PC-3 (cell line): ENCODE measurements around the gene NADSYN1. TPM values are rescaled to one million over a fixed set of nuclear protein-coding genes. Genes with fewer than 3 reads are reported as not detected.

Experiments used
- ATAC-seq: fragments of 200-7000 bp; cut with Tn5 transposase; 2 replicates; pipeline ENCODE4 v1.9.1; 2020; ENCODE audit warnings: mild to moderate bottlenecking, moderate library complexity
- BruUV-seq: library from RNA; stranded (reverse); fragments of 400-500 nt; replicated peaks from 2 replicates; lab custom pipeline; 2021; lab: Mats Ljungman, UMichigan
- CTCF ChIA-PET: fragments of 300-600 bp; sonication (Branson Sonifier 250); formaldehyde crosslinking; loops from one replicate; lab custom pipeline; 2022; ENCODE audit warnings: antibody characterized with exemption; lab: Charles Lee
- POLR2A ChIA-PET: fragments of 300-600 bp; sonication (Branson Sonifier 250); formaldehyde crosslinking; loops from one replicate; lab custom pipeline; 2022; ENCODE audit warnings: antibody characterized with exemption; ENCODE audit not compliant: unreplicated experiment; lab: Charles Lee
- DNase-seq: peaks from one replicate; pipeline ENCODE4 v3.0.0-alpha.2; 2015
- H2AFZ ChIP-seq: fragments of 300-600 bp; sonication (generic); 2 replicates; pipeline ENCODE4 v1.6.0; 2016; ENCODE audit warnings: antibody characterized with exemption, low read length
- H3F3A ChIP-seq: fragments of 300-600 bp; sonication (generic); one replicate; pipeline ENCODE4 v1.6.0; 2017; ENCODE audit warnings: antibody characterized with exemption, low read length, control low read depth, mild to moderate bottlenecking; ENCODE audit not compliant: unreplicated experiment
- H3K27ac ChIP-seq: fragments of 300-600 bp; sonication (generic); 2 replicates; pipeline ENCODE4 v1.5.1; 2016; ENCODE audit warnings: mild to moderate bottlenecking, low read length
- H3K27me3 ChIP-seq: fragments of 300-600 bp; sonication (generic); 2 replicates; pipeline ENCODE4 v1.6.1; 2016; ENCODE audit warnings: low read length, mixed read lengths
- H3K36me3 ChIP-seq: fragments of 300-600 bp; sonication (generic); 2 replicates; pipeline ENCODE4 v1.6.1; 2016; ENCODE audit warnings: low read depth, mixed run types, low read length, mixed read lengths
- H3K4me1 ChIP-seq: fragments of 300-600 bp; sonication (generic); 2 replicates; pipeline ENCODE4 v1.5.1; 2016; ENCODE audit warnings: low read length; ENCODE audit not compliant: insufficient read depth
- H3K4me2 ChIP-seq: fragments of 300-600 bp; sonication (generic); 2 replicates; pipeline ENCODE4 v1.6.0; 2016; ENCODE audit warnings: low read length
- H3K4me3 ChIP-seq: fragments of 300-600 bp; sonication (generic); 2 replicates; pipeline ENCODE4 v1.5.1; 2016; ENCODE audit warnings: mild to moderate bottlenecking, low read length, mixed read lengths
- H3K79me2 ChIP-seq: fragments of 300-600 bp; sonication (generic); 2 replicates; pipeline ENCODE4 v1.6.1; 2017; ENCODE audit warnings: low read length, mixed read lengths
- H3K9ac ChIP-seq: fragments of 300-600 bp; sonication (generic); 2 replicates; pipeline ENCODE4 v1.6.0; 2016; ENCODE audit warnings: mild to moderate bottlenecking, low read length
- H3K9me2 ChIP-seq: fragments of 300-600 bp; sonication (generic); replicated peaks from 2 replicates; pipeline ENCODE4 v1.6.1; 2016; ENCODE audit warnings: mixed run types, low read length, mixed read lengths
- H3K9me3 ChIP-seq: fragments of 300-600 bp; sonication (generic); 2 replicates; pipeline ENCODE4 v1.6.1; 2016; ENCODE audit warnings: low read length, mixed read lengths
- H4K20me1 ChIP-seq: fragments of 300-600 bp; sonication (generic); 2 replicates; pipeline ENCODE4 v1.6.1; 2016; ENCODE audit warnings: low read length, mixed read lengths
- CTCF ChIP-seq: fragments of 300-600 bp; sonication (generic); conservative IDR thresholded peaks from 2 replicates; pipeline ENCODE4 v1.5.1; 2017; ENCODE audit warnings: antibody characterized with exemption, low read depth, mild to moderate bottlenecking, low read length
- EZH2 ChIP-seq: fragments of 300-600 bp; sonication (generic); IDR thresholded peaks from one replicate; pipeline ENCODE4 v1.6.1; 2017; ENCODE audit warnings: antibody characterized with exemption, mild to moderate bottlenecking, low read length; ENCODE audit not compliant: unreplicated experiment
- EZH2phosphoT487 ChIP-seq: fragments of 300-600 bp; sonication (generic); IDR thresholded peaks from 2 replicates; pipeline ENCODE4 v1.6.1; 2018; ENCODE audit warnings: mild to moderate bottlenecking, antibody characterized with exemption, low read length, borderline replicate concordance
- intact Hi-C: fragments of 100-400 bp; cut with micrococcal nuclease; formaldehyde crosslinking; loops from 2 replicates; pipeline ENCODE4 v1.9.0; 2023
- total RNA-seq: library from RNA; depleted of rRNA; stranded (reverse); fragments of >200 nt; gene quantifications from 2 replicates; pipeline ENCODE4 v1.2.3, GENCODE V29; 2014

The NADSYN1 gene
- total RNA-seq, 1 experiment from 2014 or later = 64.8 TPM

- no peaks in the 10 kb centered on the region for H3K9me2 ChIP-seq
- BruUV-seq = no TSS peak
- peaks cover 57% of the 10 kb centered on the region for H3K79me2 ChIP-seq
- H3K4me2 ChIP-seq = peak overlapping the region; percentile 97
- intact Hi-C loops = no loop called here
- TF ChIP-seq CTCF = no peak
- no peak for TF ChIP-seq EZH2
- no peak for TF ChIP-seq EZH2phosphoT487
- H3K4me1 ChIP-seq = peaks cover 34% of the 10 kb centered on the region
- no peaks in the 10 kb centered on the region for H3K27me3 ChIP-seq
- ATAC-seq (no peak), DNase-seq (no peak)
- H3K9me3 ChIP-seq = no peaks in the 10 kb centered on the region
- POLR2A ChIA-PET = no interaction called here
- peak overlapping the region; percentile 96; the same call in 1 of the 2 replicates for H2AFZ ChIP-seq
- H3K4me3 ChIP-seq = peak overlapping the region; percentile 92
- H3K27ac ChIP-seq = no peak overlapping the region
- H3K36me3 ChIP-seq = peaks cover 25% of the 10 kb centered on the region
- CTCF ChIA-PET = no interaction called here
- H3K9ac ChIP-seq = peak overlapping the region; percentile 91
- H3F3A ChIP-seq = no peaks in the 10 kb centered on the region
- H4K20me1 ChIP-seq = 0 out of 2 replicates have a peak, but pooled peaks cover 4% of the 10 kb centered on the region
Measured at GRCh38 chr11:71449596-71449995, 3.4 kb upstream of the NADSYN1 start.

DNA sequence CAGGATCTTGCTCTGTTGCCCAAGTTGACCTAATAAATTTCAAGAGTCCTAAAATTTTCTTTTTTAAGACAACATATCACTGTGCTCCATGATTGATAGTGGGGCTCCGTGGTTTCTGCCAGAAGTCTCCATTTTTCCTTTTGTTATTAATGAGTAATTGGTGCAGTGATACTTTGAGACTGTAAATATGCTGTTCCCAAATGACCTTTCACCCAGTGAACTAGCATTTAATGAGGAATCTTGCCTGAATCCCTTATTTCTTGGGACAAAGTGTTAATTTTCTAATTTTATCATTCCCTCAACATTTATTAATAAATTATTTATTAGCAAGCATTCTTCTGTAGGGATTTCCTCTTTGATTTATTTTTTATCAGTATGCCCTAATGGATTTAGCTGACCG lies 2.5 kb upstream of the NADSYN1 start:
- no peak overlapping the region for H3K4me3 ChIP-seq
- BruUV-seq = no TSS peak
- ChIA-PET CTCF (no interaction called here), POLR2A (no interaction called here)
- no peak overlapping the region for H3K27ac ChIP-seq
- peaks cover 35% of the 10 kb centered on the region for H3K4me1 ChIP-seq
- H3K9me2 ChIP-seq = no peaks in the 10 kb centered on the region
- H4K20me1 ChIP-seq = 0 out of 2 replicates have a peak, but pooled peaks cover 4% of the 10 kb centered on the region
- ATAC-seq = no peak
- DNase-seq = no peak
- H3K36me3 ChIP-seq = peaks cover 21% of the 10 kb centered on the region
- intact Hi-C loops = no loop called here
- H3K4me2 ChIP-seq = no peak overlapping the region
- H3F3A ChIP-seq = no peaks in the 10 kb centered on the region
- H3K79me2 ChIP-seq = peaks cover 58% of the 10 kb centered on the region
- no peak overlapping the region for H2AFZ ChIP-seq
- H3K9ac ChIP-seq = no peak overlapping the region
- H3K9me3 ChIP-seq = no peaks in the 10 kb centered on the region
- TF ChIP-seq EZH2 = no peak
- TF ChIP-seq EZH2phosphoT487 = no peak
- no peak for TF ChIP-seq CTCF
- no peaks in the 10 kb centered on the region for H3K27me3 ChIP-seq

DNA sequence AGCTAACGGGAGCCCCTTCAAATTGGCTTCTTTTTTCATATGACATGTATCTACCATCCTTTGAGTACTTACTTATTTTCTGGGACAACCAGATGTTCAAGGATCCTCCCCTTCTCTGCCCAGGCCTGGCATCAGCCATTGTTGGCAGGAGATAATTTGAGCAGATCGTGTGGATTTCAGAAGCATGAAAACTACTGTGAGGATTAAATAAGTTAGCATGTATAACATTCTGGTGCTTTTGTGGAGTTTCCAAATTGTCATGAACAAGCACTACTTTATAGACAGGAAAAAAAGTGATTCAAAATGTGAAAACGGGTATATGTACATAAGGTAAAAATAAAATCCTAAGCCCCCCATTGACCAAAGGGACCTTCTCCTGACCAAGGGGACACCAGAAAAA lies 2.1 kb upstream of the NADSYN1 start:
- Histone ChIP-seq H3K27ac (no peak overlapping the region), H3K27me3 (no peaks in the 10 kb centered on the region), H3K4me1 (peaks cover 35% of the 10 kb centered on the region), H3K9ac (no peak overlapping the region), H3K4me3 (no peak overlapping the region), H3K79me2 (peaks cover 58% of the 10 kb centered on the region), H3K9me3 (no peaks in the 10 kb centered on the region), H3K9me2 (no peaks in the 10 kb centered on the region), H3K4me2 (no peak overlapping the region), H3F3A (no peaks in the 10 kb centered on the region), H2AFZ (no peak overlapping the region), H3K36me3 (peaks cover 21% of the 10 kb centered on the region), H4K20me1 (0 out of 2 replicates have a peak, but pooled peaks cover 4% of the 10 kb centered on the region)
- ATAC-seq (no peak), DNase-seq (no peak)
- ChIA-PET POLR2A (no interaction called here), CTCF (no interaction called here)
- intact Hi-C loops = no loop called here
- TF ChIP-seq EZH2phosphoT487 = no peak
- TF ChIP-seq CTCF = no peak
- TF ChIP-seq EZH2 = no peak
- no TSS peak for BruUV-seq
